ENCODE data around the gene DPYD.

GRCh38 chr1:97833881-97834280, 87.0 kb downstream of the DPYD start:
- TF ChIP-seq CTCF (conservative IDR thresholded peaks at IDR 0.05 in 1 of 2, IDR thresholded peaks at IDR 0.05 in 1 of 2; ENCODE audit: extremely low read depth in 1 of 2, insufficient read depth in 1 of 2, low read depth in 1 of 2, low read length in 2 of 2) (no peak), EZH2 (IDR thresholded peaks at IDR 0.05; ENCODE audit: borderline replicate concordance, low read length) (no peak)

Data from mammary epithelial cell (primary cell).